GM21825 (cell line): ENCODE measurements around the gene MTG2.

Experiments used
- ATAC-seq: cut with Tn5 transposase; IDR thresholded peaks from one replicate; pipeline ENCODE4 v1.9.1; 2021; ENCODE audit warnings: mild to moderate bottlenecking, moderate library complexity; ENCODE audit not compliant: unreplicated experiment

MTG2 gene

DNA sequence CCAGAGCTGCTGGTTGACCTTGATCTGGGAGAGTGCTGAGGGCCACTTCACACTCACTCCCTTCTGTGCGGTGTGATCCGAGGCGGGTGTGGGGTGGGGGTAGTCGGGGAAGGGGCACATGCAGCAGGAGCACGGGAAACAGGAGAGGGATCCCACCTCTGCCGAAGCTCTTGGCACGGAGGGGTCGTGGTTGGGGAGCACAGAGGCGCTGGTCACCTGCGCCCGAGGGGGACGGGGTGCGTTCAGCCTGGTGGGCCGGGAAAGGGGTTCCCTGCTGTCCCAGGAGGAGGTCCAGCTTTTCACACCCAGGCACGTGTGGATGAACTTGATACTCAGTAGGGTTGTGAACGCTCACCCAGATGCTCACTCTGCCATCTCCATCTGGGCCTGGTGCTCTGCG, 22.0 kb upstream of the MTG2 start:
- no peak for ATAC-seq

- no peak for ATAC-seq
Observed at GRCh38 chr20:62161347-62161746, 21.5 kb upstream of the MTG2 start.

GRCh38 chr20:62162765-62163484, 19.9 kb upstream of the MTG2 start:
- ATAC-seq: no peak

- no peak for ATAC-seq
Observed at GRCh38 chr20:62163485-62163865, 19.4 kb upstream of the MTG2 start.

DNA sequence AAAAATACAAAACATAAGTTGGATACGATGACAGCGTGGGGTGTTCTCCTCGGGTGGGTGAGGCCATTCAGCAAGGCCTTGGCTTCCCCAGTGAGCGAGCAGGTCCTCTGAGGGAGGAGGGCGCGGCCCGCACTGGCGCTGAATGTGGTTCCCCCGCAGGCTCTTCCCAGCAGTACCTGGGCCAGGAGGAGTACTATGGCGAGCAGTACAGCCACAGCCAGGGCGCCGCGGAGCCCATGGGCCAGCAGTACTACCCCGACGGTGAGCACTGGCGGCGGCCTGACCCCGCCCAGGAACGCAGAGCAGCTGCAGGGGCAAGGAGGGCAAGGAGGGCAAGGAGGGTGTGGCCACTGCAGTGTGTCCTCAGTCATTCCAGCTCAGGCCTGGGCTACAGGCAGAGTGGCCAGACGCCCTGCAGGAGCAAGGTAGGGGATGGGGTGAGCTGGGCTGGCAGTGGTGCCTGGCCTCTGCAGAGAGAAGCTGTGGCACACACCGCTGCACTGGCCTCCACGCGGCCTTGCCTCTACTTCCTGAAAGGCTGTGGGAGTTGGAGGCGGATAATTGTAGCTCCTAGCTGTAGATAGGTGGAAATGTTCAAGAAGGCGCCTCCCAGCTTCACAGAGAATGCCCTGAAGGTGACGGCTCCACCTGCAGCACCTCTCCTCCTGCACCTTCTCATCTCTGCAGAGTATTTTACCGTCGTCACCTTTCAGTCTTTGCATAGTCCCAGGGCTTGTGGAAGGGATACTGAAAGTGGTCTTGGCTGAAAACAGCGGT, 18.7 kb upstream of the MTG2 start:
- ATAC-seq: no peak

GRCh38 chr20:62164879-62165761, 17.7 kb upstream of the MTG2 start:
- ATAC-seq: no peak

GRCh38 chr20:62165762-62166399, 16.9 kb upstream of the MTG2 start:
- no peak for ATAC-seq

GRCh38 chr20:62167474-62167873, 15.4 kb upstream of the MTG2 start:
- no peak for ATAC-seq

DNA sequence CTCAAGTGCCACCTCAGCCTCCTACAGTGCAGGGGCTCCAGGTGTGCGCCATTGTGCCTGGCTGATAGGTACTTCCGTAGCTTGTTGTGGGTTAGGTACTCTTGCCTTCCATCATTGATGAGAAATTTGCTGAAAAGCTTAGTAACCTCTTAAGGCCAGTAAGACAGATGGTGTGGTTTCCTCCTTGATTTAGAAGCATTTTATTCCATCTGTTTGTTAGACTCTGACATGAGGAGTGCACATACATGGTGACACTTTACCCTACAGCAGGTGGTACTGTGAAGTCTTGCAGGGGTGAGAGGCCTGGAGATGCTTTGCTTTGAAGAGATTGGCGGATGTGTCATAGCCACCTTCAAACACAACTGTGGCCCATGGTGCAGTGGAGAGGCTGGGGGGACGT, 14.8 kb upstream of the MTG2 start:
- no peak for ATAC-seq

GRCh38 chr20:62168890-62169435, 13.9 kb upstream of the MTG2 start:
- ATAC-seq: no peak

GRCh38 chr20:62170536-62170935, 12.3 kb upstream of the MTG2 start:
- ATAC-seq: no peak

DNA sequence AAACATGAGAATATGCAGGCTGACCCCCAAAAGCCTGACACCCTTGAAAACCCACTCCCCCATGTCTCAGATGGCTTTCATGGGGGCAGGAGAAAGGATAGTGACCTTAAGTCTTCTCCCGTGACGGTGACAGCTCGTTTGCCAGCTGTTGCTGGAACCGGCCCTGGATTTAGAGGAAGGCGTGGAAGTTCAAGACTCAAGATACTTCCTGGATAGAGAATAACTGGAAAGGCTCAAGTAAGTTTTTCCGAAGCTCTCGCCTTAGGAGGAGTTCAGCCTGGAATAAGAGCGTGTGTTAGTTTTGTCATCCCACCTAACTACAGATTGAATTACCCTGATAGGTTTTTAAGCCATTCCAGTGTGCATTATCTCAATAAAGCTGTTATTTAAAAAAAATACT, 11.6 kb upstream of the MTG2 start:
- no peak for ATAC-seq

GRCh38 chr20:62172666-62173065, 10.2 kb upstream of the MTG2 start:
- ATAC-seq: no peak

- no peak for ATAC-seq
Observed at GRCh38 chr20:62174021-62174804, 8.6 kb upstream of the MTG2 start.

DNA sequence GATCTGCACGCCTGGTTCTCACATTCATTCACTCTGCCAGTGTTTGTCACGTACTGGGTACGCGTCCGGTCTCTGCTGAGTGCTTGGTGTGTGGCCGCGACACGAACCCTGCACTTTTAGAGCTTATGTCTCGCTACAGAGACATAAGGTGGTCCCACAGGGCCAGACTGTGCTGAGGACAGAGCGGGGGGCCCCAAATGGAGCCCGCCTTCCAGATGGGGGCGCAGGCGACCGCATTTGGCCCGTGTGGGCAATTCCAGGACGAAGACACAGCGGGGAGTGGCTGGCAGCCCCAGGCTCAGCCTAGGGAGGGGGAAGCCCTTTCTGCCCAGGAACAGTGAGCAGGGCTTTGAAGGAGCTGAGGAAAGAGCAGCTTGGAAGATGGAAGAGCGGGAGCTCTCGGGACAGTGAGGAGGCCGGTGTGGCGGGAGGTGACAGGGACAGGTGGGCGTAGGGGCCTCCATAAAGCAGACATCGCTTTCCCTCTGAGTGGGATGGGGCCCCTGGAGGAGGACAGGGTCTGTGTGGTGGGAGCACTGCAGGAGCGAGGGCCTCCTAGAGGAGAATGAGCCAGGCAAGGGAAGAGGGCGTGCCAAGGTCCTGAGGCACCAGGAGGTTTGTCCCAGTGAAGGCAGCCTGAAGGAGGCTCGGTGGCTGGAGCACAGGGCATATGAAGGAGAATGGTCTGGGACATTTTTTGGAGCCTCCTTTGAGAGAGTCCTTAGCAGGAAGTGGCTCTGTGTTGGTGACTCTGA, 7.8 kb upstream of the MTG2 start:
- no peak for ATAC-seq

DNA sequence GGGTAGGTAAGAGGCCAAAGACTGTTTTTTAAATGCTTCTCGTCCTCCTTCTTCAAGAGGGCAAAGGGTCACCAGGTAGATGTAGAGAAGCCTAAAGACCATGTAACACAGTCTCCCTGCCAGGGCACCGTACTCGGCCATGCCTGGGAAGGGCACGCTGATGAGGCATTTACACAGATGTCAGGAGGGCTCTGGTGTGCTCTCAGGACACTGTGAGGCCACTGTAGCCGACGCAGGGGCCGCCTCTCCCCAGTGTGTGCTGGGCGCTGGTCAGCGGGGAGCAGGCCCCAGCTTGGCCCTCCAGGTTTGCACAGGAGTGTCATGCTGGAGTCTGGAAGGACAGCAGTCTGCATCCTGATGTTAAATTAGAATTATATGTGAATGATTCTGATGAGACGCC, 7.1 kb upstream of the MTG2 start:
- no peak for ATAC-seq

DNA sequence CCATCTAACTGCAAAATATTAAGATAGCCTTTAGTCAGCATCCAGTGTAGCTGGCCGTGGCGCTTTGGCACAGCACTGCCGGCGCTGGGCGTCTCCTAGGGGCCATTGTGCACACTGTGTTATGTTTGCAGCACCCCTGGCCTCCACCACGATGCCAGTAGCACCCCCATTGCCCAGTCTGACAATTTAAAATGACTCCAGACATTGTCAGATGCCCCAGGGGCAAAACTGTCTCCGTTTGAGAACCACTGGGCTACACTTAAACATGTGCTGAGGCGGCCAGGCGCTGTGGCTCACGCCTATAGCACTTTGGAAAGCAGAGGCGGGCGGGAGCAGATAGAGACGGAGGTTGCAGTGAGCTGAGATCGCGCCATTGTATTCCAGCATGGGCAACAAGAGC, 6.0 kb upstream of the MTG2 start:
- ATAC-seq: no peak

GRCh38 chr20:62177307-62177706, 5.5 kb upstream of the MTG2 start:
- no peak for ATAC-seq
